HEK293T (cell line): Measurements from ENCODE around the gene IFT52.

ENCODE experiments used
- CTCF ChIA-PET: fragments of 350-600 bp; formaldehyde crosslinking; extraction: SDS; loops from one replicate; lab custom pipeline; 2021; ENCODE audit warnings: antibody characterized with exemption, inconsistent platforms; lab: Yijun Ruan, JAX
- POLR2A ChIA-PET: fragments of 350-600 bp; formaldehyde crosslinking; extraction: SDS; loops from one replicate; lab custom pipeline; 2020; ENCODE audit warnings: antibody characterized with exemption, inconsistent platforms; lab: Yijun Ruan, JAX
- DNase-seq: peaks from one replicate; pipeline ENCODE4 v3.0.0; 2012; ENCODE audit warnings: mixed read lengths; ENCODE audit errors: extremely low spot score
- ARNT ChIP-seq: fragments of 450-650 bp; IDR thresholded peaks from 2 replicates; pipeline ENCODE4 v1.6.1; 2017; ENCODE audit warnings: mild to moderate bottlenecking
- CTBP1 ChIP-seq: fragments of 450-650 bp; IDR thresholded peaks from 2 replicates; pipeline ENCODE4 v1.6.1; 2016; ENCODE audit warnings: borderline replicate concordance
- ELF4 ChIP-seq: fragments of 450-650 bp; IDR thresholded peaks from 2 replicates; pipeline ENCODE4 v1.6.1; 2017; ENCODE audit warnings: antibody characterized with exemption
- FOXA1 ChIP-seq: fragments of 450-650 bp; IDR thresholded peaks from 2 replicates; pipeline ENCODE4 v1.6.1; 2016; ENCODE audit warnings: mild to moderate bottlenecking
- FOXK2 ChIP-seq: fragments of 450-650 bp; IDR thresholded peaks from 2 replicates; pipeline ENCODE4 v1.6.1; 2016; ENCODE audit warnings: mild to moderate bottlenecking
- HDGF ChIP-seq: fragments of 450-650 bp; IDR thresholded peaks from 2 replicates; pipeline ENCODE4 v1.6.1; 2017; ENCODE audit warnings: antibody characterized with exemption, borderline replicate concordance
- L3MBTL2 ChIP-seq: fragments of 450-650 bp; conservative IDR thresholded peaks from 2 replicates; pipeline ENCODE4 v1.6.1; 2016; ENCODE audit warnings: mild to moderate bottlenecking
- LEF1 ChIP-seq: fragments of 450-650 bp; IDR thresholded peaks from 2 replicates; pipeline ENCODE4 v1.6.1; 2017; ENCODE audit warnings: mild to moderate bottlenecking, borderline replicate concordance
- NFRKB ChIP-seq: fragments of 450-650 bp; IDR thresholded peaks from 2 replicates; pipeline ENCODE4 v1.6.1; 2016; ENCODE audit warnings: mild to moderate bottlenecking, moderate library complexity
- PKNOX1 ChIP-seq: fragments of 450-650 bp; IDR thresholded peaks from 2 replicates; pipeline ENCODE4 v1.6.1; 2016
- SUZ12 ChIP-seq: fragments of 450-650 bp; IDR thresholded peaks from 2 replicates; pipeline ENCODE4 v1.6.1; 2016; ENCODE audit warnings: mild to moderate bottlenecking
- TARDBP ChIP-seq: fragments of 450-650 bp; IDR thresholded peaks from 2 replicates; pipeline ENCODE4 v1.6.1; 2016
- ZNF384 ChIP-seq: fragments of 450-650 bp; IDR thresholded peaks from 2 replicates; pipeline ENCODE4 v1.6.1; 2016

Gene IFT52

DNA sequence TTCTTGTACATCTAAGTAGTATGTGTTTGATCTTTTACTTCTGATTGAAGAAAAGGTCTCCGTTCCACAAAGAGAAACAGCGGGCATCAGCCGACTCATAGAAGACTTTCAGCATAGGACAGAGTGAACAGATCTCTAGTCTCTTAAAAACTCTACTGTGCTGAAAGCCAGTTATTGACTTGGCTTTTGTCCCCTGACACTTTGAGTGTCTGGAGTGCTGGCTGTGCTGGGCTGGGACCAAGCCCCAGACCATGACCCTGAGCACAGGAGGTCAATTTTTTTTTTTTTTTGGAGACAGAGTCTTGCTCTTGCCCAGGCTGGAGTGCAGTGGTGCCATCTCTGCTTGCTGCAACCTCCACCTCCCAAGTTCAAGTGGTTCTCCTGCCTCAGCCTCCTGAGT, 104.0 kb downstream of the IFT52 start:
- CTCF ChIA-PET = no interaction called here
- TF ChIP-seq FOXA1 (no peak), ZNF384 (no peak), LEF1 (no peak), PKNOX1 (no peak), CTBP1 (no peak), SUZ12 (no peak), NFRKB (no peak), FOXK2 (no peak), TARDBP (no peak), ARNT (no peak)
- DNase-seq = no peak
- POLR2A ChIA-PET = no interaction called here

- TF ChIP-seq HDGF (no peak), ELF4 (no peak), FOXA1 (no peak), PKNOX1 (no peak), NFRKB (no peak), L3MBTL2 (no peak), ZNF384 (no peak)
- DNase-seq = no peak
- ChIA-PET POLR2A (no interaction called here), CTCF (no interaction called here)
Measured at GRCh38 chr20:43695571-43695970, 104.8 kb downstream of the IFT52 start.
